ENCODE data around the gene C17orf113.
A peak's percentile ranks its signal among the peaks of the same experiment; 100 is the strongest.

The C17orf113 gene

DNA sequence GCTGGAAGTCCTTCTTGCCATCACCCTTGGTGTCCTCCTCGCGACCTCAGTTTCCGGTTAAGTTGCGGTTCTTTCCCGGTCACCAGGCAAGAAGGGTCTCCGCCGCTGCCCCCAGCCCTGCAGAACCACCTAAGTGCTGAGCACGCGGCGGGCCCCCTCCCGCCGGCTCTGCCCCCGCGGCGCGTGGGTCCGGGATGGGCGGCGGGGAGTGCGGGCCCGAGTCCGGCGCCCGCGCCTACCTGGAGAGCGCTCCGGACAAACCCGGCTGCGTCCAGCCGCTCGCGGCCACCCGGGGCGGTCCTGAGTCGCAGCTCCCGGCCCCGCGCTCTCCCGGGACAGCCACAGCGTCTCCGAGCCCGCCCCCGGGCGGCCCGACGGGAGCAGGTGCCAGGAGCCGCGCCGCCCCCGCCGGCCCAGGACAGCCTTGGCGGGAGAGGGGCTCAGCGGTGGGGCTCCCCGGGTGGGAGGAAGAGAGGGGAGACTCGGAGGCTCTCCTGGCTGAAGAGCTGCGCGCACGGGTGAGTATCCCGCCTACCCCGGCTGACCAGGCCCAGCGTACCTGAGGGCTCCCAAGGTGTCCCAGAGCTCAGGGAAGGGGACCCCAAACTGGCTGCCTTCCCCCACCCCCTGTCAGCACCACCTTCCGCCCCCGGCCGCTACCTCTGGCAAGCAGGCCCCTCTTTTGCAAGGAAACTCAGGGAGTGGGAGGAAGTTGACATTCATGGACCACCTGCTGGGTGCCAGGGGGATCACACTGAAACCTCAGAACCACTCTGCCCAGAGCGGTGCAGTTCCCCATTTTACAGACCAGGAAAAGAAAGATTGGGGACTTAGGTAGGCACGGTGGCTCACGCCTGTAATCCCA, 22.2 kb upstream of the C17orf113 start:
- no peak for DNase-seq

DNA sequence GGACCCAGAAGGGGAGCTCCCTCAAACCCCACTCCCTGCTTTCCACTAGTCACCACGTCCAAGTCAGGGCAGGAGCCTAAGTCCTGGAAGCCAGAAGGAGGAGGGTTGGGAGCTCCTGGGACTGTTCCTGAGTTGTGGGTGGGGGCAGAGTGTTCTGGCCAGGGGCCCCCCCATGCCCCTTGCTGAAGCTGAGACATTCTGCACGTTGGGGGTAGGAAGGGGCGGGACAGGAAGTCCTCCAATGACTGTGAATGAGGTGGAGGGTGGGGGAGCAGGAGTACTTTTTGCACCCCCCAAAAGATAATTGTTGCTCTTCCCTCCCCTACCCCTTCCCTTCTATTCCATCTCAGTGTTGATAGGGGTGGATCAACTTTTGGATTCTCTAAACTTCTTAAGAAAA, 21.4 kb upstream of the C17orf113 start:
- no peak for DNase-seq

DNA sequence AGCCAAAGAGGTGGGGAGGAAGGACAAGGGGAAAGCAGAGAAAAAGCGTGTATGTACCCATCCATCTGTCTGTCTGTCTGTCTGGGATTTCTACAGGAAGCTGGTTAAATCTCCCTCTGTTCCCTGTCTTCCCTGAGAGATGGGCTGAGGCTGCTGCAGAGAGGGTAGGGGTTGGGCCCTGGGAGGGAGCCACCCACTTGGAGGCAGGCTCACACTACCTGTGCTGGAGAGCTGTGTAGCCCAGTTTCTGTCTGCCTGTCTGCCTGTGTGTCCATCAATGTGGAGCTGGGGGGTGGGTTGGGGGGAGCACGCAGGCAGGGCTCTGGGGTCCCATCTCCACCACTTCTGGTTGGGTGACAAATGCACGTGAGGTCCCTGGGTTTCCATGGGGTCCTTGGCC, 18.6 kb upstream of the C17orf113 start:
- DNase-seq, result no peak

DNA sequence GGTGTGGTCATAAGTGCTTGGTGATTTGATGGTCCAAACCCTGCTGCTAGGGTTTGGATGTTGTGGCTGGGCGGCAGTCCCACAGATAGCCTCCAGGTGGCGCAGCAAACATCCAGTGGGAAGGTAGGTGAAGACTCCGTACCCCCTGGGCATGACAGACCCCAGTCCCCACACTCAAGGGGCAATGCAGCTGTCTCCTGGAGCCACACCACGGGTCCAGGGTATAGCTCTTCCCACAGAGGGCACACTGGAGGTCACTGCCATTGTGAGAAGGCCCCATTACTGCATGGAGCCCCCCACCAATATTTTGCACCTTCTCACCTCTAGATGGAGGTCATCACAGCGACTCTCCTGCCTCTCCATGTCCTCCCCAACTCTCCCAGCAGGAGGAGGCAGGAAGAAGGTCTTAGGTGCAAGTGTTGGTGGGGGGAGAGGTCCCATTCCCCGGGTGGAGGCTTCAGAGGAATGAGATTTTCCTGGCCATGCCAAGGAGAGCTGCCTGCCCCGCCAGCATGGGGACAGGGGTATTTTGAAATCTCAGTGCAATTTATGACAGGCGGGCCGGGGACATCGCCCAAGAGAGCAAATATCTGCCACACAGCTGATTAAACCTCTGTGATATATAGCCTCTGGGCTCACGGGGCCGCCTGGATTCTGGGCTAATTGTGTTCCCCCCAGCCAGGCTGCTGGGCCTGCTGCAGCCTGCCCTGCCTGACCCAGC, 17.1 kb upstream of the C17orf113 start:
- DNase-seq, result peak; percentile 45

DNA sequence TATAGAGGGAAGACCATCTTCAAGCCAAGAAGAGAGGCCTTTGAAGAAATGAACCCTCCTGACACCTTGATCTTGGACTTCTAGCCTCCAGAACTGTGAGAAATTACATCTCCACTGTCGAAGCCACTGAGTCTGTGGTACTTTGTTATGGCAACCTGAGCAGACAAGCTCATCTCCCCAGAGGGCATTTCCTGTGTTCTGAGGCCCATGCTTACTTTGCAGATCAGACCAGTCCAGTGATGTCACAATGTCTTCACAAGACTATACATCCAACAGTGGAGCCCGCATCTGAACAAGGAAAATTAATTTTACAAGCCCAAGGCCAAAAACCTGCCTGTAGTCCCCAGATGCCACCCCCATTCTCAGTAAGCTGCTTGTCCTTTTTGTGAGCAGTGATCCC, 14.8 kb upstream of the C17orf113 start:
- no peak for DNase-seq

DNA sequence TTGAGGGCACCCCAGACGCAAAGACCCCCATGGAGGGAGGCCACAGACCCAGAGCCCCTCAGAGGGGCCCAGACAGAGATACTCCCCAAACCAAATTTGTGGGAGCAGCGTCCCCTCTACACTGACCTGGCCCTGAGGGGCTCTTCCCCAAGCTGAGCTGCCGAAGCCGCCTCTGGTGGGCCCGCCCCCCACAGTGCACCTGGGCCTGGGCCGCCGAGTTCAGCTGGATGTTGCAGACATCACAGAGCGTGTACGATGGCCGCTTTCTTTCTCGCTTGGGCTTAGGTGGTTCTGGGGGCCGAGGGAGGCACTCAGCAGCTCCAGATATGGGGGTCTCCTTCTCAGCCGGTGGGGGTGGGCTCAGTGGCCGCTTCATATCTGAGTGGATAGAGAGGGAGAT, 12.3 kb upstream of the C17orf113 start:
- no peak for DNase-seq

DNA sequence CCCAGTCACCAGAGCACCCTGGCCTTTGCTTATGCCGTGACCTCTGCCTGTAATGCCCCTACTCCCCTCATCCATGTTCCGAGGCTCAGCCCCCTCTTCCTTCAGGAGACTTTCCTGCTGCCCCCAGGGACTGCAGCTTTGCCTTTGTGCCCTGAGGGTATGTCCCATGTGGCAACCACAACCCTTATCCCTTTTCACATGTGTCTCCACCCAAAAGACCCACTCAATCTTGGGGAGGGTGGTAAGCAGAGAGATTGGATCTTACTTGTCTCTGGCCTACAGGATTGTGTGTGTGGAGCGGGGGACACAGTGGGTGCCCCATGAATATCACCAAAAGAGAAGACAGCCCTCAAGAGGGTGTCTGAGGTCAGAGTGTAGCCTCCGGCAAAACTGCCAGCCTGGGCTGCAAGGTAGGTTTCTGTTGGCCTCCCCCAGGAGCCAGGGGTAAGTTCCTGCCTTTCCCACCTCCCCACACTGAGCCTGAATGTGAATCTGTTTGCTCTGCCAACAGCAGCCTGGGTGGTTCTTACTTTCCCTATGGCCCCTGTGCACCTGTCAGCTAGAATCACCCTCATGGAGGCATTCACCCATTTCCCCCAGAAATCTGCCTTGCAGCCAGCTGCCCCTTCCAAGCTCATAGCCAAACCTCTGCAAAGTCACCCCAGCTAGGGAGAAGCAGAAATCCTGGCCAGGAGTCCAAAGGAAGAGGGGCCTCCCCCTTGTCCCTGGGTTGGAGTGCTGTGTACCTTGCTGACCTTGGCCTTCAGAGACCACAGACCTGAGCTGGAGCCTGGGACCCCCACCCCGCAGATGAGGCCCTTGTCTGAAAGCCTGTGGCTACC, 11.5 kb upstream of the C17orf113 start:
- no peak for DNase-seq

DNA sequence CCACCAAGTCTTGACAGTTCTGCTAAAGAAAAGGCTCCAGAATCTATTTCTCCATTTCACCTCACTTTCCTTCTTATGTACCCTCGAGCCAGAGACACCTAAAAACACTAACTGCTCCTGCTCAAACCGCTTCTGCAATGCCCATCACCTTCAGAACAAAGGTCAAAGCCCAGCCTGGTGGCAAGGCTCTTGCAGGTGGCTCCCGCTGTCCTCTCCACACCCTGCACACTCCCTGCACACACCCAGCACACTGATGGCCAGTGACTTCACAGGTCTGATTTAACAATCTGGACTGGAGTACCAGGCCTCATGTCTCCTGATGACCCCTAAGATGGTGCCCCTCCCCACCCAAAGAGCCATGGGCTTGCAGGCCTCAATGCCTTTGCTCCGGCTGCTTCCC, 9.8 kb upstream of the C17orf113 start:
- DNase-seq, result no peak

DNA sequence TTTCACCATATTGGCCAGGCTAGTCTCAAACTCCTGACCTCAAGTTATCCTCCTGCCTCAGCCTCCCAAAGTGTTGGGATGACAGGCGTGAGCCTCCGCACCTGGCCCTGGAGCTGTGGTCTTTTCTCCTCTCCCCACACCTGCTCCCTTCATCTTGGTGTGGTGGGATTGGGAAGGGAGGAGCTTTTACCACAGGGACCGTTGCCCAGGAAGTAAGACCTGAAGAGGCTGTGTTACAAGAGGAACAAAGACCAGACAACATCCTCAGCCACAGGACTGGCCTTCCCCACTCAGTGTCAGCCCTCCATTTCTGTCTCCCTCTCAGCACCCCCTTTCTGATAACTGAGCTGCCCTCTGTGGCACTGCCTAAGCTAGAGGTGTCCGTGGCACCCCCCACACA, 9.4 kb upstream of the C17orf113 start:
- DNase-seq, result no peak

DNA sequence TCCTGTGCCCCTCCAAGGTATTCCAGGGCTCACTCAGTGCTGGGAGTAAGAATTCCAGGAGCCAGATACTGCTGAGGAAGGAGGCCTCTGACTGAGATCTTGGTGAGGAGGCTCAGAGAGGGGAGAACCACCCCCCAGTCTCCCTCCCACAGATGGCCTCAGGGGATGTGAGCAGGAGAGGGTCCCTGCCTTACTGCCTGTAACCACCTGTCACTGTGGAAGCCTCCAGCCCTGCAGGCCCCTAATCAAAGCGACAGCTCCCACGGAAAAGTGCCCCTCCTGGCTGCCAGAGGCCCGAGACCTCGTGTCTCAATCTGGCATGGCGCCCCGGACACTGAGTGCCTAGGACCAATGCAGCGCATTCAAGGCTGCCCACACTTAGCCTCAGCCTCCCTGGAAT, 7.7 kb upstream of the C17orf113 start:
- DNase-seq, result no peak

DNA sequence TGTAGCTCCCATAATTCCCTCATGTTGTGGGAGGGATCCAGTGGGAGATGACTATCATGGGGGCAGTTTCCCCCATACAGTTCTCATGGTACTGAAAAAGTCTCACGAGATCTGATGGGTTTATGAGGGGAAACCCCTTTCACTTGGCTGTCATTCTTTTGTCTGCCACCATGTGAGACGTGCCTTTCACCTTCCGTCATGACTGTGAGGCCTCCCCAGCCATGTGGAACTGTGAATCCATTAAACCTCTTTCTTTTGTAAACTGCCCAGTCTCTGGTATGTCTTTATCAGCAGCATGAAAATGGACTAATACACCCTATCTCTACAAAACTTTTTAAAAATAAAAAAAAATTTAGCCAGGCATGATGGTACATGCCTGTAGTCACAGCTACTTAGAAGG, 6.2 kb upstream of the C17orf113 start:
- no peak for DNase-seq

DNA sequence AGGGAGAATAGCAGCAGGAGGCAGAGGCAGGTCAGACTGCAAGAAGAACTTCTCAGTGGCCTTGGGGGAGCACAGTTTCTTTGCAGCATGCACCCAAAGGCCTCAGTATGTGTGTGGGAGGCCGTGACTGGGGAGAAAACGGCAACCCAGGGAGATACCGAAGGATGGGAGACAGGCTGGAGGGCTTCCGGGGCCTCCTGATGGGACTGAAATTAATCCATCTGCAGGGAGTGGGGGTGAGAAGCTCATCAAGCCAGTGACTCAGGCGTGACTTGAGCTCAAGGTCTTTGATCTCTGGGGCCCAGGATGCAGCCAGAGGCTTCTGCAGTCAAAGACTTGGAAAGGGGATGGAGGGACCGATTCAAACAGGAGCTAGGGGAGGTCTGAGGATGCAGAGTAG, 5.1 kb upstream of the C17orf113 start:
- no peak for DNase-seq

DNA sequence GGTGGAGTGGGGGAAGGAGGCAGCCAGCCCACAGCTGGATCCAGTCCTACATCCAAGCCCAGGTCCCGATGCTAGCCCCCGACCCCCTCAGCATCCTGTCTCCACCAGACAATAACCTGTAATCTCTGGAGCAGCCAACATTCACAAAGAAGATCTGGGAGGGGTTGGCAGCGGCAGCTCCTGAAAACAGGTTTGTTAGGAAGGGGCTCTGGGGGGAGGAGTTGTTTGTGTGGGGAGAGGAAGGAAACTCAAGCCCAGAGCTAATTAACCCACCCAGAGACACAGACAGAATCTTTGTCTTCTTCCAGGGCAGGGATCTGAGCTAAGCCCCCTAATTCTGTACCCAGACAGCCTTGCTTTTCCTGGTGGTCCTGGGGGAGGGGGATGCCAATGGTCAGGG, 4.6 kb upstream of the C17orf113 start:
- DNase-seq, result no peak

DNA sequence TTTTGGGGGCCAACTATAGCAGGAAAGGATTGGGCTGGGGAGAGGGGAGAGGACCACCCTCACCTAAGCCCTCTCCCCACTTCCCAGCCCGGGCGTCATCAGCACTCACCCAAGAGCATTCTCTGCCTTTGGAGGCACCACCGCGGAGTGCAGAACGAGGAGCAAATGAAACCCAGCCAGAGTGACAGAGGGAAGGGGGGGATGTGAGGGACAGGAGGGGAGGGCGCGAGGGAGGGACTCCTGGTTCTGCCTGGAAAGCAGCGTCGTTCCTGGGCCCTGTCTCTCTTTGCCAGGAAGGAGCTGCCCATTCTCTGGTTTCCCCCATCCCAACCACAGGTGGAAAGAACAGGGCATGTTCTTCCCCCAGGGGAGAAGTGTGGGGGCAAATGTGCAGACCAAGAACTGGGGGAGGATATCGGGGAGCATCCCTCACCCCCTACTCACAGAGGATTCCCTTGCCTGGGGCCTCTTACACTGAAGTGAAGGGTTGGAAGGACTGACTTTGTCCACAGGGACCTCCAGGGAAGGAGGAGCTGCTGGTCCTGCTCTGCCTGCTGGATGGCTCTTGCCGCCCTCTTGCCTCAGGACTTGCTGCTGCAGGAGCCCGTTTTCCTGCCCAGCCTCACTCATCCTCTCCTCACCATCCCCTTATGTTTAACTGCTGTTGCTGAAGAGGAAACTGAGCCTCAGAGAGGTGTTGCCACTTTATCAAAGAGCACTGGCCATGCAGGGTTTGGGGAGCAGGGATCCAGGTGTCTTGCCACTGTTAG, 3.5 kb upstream of the C17orf113 start:
- no peak for DNase-seq

DNA sequence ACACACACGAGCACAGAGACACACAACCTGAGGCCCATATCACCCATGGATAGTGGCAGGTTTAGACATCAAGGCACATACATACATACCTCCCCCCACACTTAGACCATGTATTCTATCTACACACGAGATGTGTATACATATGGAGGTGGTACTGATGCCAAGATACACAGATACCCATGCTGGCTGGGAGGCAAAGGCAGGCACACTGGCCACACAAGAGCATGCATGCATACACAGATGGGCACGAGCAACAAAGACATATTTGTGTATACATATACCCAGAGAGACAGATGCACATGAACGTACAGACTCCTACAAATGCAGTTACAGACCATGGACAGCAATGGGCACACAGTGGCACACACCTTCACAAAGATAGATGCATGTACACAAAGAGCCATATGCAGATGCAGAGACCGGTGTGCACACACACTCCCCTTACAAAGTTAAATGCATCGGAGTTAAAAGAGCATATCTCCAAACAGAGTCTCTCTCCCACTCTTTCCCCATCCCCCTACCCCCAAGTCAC, 2.0 kb upstream of the C17orf113 start:
- DNase-seq, result no peak

DNA sequence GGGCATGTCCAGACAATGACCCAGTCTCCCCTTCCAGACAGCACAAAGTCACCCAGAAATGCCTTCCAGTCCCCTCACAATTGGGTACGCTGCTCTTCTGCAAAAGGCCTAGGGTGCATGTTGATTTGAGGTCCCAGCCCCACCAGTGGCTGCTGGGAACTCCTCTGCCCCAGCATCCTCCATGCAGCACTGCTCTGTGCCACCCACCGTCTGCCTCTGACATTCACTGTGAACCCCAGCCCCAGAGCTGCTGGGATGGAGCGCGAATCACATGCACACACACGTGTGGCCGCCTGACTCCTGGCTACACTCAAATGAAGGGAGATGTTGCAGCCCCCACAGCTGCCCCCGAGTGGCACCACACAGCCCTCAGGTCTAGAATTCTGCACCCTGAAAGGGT, 1.2 kb upstream of the C17orf113 start:
- DNase-seq, result no peak

DNA sequence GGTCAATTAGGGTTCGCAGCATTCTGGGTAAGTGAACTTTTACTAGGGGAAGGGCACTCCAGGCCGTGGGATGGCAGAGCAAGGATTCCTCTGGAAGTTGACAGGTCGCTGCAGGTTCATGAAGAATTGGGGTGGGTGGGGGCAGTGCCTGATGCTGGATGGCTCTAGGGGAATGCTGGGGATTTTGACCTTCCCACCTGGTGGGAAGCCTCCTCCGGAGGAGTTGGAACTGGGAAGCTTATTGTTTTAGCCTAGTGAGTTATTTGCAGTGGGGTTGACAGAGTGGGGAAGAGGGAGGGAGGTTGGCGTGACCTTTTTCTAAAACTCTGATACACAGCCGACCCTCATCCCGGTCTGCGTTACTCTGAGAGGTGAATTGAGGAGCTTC, 606 bp upstream of the C17orf113 start:
- no peak for DNase-seq

DNA sequence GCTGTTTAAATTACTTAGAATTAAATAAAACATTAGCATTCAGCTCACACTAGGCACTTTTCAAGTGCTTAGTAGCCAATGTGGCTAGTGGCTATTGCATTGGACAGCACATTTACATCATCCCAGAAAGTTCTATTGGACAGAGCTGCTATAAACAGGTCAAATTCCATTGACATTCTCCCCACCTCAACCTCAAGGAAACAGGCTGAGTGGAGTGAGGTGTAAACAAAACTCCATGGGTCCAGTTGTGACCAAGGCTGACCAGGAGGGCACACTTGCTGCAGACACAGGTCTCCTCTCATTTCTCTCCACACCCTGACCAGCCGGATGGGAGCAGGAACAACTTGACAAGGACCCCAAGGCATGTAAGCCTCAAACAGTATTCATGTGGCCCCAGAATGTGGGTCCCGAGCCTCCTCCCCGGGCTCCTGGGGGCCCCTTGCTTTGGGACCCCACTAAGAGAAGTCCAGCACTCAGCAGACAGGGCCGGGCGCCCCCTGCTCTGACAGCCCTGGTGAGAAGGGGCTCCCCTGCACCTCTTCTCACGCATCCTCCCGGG, 488 bp downstream of the C17orf113 start:
- DNase-seq, result no peak

DNA sequence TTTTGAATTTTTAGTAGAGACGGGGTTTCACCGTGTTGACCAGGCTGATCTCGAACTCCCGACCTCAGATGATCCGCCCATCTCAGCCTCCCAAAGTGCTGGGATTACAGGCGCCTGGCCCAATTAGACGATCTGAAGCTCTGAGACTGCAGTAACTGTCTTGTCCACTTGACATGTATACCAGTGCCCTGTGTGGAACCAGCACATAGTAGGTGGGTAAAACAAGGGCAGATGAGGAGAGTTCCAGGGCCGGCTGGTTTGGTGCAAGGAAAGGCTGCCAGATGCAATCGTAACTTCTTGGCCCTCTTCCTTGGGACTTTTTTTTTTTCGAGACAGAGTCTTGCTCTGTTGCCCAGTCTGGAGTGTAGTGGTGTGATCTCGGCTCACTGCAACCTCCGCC, 3.1 kb downstream of the C17orf113 start:
- no peak for DNase-seq

DNA sequence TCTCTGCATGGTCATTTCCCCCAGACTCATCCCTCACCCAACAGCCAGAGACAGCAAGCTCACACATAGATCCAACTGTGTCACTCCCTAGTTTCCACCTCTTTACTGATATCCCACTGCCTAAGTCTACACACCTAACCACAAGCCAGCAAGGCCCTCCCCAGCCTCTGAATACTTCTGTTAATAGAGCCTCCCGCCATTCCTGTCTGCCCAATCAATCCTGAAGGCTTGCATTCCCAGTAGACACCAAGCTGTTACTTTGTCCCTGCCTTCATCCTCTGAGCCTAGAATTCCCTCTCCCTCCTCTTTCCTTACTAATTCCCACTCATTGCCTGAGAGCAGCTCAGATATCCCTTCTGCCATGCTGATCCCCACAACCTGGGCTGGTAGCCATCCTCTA, 4.7 kb downstream of the C17orf113 start:
- DNase-seq, result no peak

DNA sequence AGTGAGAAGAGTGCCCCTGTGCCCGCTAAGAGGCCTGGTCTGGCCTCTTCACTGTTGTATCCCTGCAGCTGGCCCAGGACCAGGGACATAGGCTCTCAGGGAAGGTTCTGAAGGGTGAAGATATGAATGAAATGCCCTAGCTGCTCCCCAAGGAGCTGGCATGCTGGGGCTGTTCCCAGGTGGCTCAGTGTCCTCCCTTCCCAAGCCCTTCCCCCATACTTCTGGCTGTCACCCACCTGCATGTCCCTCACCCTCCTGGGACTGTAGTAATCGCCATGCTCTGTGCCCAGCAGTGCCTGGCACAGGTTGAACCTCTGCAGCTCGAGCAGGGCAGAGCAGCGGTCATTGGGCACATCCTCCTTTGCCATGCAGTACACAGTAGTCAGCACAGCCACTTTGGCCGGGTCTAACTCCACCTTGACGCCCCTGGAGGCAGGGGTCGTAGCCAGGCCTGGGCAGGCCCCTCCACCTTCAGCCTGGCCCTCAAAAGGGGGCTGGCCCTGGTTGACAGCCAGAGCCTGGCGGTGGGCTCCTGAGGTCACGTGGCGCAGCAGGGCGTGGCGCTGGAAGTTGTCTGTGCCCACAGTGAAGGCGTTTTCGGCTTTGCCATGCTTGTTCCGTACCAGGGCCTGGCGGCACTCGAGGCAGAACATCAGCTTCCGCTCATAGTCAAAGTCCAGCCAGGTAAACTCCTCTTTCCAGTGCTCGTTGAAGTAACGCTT, 7.6 kb downstream of the C17orf113 start:
- DNase-seq, result no peak

Measured in central memory CD4-positive, alpha-beta T cell (primary cell).